Suppressor macrophage treated with lipopolysaccharide for 1 hour (primary cell): Measurements from ENCODE around the gene TPCN1.
A peak's percentile ranks its signal among the peaks of the same experiment; 100 is the strongest.

Experiments used
- DNase-seq, 3 donors: peaks; one replicate each; pipeline ENCODE4 v3.0.0-alpha.2; 2020 to 2022

The TPCN1 gene

DNA sequence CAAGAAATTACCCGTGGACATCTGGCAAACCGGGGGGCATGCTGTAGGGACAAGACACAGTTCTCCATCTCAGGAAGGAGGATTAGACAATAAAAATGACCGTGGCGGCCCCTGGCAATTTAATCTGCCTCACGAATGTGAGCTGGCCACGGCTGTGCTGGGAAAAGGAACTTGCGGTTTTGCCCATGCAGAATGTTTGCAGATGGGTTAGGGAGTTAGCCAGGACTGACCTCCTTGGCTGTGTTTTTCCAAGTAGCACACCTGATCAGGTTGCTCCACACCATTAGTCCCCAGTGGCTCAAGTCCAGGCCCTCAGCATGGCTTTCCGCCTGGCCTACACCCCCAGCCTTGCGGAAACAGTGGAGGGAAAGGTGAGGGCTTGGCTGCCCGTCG, 20.8 kb downstream of the TPCN1 start:
- DNase-seq = no peak

DNA sequence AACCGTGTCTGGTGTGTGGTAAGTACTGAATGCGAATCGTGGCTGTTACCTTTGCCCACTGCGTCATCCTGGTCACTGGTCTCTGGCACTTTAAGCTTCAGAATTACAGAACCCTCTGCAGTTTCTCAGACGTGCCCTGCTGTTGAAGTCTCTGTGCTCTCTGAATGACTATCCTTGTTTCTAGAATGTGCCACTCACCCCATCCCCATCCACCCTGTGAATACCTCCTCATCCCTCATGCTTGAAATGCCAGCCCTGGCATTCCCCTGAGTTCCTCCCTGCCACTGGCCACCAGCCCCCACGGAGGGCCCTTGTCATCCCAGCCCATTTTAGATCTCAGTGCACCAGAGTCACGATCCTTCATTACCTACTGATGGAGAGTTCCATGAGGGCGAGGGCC, 21.3 kb downstream of the TPCN1 start:
- no peak for DNase-seq

DNA sequence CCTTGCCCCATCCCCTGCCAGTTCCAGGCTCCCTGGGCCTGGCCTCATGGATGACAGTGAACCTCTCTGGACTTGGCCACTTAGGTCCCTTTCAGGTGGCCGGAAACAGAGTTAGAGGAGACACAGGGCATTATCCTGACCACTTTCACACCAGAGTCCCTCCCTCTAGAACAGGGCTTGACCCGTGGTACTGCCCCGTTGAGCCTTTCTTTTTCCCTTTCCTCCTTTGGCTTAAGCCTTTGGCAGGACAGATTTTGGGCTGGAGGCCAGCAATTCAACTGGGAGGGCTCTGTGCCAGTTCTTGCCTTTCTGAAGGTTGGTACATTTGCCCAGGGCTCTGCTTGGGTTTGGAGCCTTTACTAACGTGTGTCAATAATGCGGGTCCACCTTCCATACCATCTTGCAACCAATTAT, 22.8 kb downstream of the TPCN1 start:
- no peak for DNase-seq

DNA sequence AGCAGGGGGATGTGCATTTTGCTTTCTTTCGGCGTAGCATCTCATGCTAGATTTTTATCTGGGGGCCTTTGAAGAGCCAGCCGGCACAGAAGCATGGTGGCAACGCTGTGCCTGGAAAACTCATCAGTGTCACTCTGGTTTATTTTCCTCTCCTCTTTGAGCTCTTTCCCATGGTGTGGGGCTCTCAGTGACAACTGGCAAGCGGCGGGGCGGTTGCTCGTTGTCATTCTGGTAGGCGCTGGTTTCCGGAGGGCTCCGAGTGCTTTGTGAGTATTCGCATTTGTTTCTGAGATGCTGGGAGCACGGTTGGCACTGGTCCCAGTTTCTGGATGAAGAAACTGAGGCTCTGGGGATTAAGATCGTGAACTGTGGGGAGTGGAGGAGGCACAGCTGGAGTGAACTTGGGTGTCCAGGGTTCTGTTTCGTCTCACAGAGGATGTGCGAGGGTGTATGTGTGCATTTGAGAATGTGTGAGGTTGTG, 23.3 kb downstream of the TPCN1 start:
- no peak for DNase-seq

DNA sequence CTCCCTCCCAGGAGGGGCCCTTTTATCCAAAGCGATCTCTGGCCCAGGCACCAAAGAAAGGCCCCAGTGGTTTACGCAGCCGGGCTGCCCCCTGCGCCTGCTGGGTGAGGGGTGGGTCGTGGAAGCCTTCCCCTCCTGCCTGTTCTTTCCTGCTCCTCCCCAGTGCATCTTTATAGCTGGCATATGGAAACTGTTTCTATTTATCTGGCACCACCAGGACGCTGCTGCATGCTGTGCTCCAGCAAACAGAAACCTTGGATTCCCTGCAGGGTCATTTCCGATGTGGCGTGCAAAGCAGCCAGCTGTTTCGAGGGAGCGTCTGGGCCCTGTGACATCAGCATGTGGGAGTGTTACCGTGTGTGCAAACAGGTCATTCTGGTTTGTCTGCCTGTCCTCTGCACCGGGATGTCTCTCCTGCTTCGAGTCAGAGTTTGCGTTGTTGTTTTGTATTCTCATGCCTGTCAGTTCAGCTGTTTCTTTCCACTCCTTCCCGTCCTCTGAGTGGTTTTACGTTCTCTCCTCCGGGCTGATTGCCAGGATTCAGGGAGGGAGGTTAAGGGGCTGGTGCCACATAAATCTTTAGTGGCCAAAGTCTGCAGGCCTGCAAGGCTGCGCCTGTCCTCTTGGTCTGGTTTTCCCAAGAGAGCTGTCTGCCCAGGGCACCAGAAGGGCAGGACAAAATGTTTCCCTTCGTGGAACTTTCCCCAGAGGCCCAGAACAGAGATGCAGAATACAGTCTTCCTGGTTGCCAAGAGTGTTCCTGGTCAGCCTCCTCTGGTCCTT, 24.6 kb downstream of the TPCN1 start:
- DNase-seq = peak in 1 of 3 donors; percentile 44

DNA sequence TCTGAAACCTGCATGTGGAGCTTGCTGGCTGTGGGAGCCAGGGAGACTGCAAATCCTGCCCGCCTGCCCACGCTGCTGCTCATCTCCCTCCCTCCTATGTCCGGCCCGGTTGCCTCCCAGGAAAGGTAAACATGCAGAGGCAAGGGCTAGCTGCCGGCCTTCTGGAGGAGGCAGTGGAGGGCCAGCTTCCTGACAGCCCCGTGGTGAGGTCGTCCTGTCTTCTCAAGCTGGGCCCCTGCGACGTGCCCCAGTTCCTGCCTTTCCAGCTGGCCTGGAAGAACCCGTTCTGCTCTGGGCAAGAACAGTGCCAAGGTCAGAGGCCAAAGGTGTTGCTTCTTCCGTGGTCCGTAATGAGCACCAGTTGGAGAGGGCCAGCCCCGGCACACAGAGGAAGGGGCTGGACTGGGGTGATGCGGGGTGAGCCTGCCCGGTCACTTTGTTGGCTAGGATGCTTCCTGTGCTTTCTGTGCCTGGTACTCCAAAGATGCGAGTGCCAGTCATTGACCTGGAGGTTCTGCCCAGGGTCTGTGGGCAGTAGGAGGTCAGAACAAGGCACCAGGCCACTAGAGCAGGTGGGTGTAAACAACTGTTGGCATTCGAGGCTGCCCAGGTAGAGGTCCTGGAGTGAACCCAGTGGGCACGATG, 25.3 kb downstream of the TPCN1 start:
- DNase-seq = no peak

DNA sequence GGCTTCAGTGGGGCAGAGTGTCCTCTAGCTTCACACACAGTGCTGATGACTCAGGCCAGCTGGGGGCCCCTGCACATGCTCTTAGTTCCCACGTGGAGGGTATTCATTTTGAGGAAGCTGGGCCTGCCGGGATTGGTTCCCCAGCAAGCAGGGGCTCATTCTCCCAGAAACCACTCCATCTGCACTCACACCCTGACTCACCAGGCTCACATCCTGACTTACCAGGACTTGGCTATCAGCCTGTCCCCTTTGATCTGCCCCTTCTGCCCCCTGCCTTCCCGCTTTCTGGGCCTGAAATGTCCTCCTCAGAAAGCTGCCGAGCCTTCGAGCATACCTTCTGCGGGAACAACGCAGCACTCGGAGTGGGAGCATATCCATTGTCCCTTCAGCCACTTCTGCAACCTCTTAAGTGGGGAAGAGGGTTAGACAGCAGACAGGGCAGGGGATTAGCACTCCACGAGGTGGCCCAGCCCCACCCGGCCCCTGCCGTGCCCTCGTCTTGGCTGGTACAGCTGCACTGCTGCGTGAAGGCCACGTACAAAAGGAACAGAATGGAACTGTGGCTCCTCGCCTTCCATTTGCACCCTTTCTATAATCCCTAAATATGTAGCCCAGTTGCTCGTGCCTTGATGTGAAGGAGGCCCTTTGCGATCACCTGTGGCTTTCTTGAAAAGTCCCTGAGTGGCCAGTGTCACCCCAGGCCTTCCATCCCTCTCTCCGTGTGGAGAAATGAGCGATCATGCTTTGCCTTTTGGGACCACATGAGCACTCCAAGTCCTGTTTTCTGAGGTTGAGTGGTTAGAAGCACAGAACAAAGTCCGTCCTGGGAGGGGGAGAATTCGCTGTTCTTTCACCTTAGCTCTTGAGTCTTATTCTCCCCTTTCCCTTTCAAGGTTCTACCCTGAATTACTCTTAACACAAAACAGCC, 26.1 kb downstream of the TPCN1 start:
- peak; percentile 74 to 87 (median 85) for DNase-seq

DNA sequence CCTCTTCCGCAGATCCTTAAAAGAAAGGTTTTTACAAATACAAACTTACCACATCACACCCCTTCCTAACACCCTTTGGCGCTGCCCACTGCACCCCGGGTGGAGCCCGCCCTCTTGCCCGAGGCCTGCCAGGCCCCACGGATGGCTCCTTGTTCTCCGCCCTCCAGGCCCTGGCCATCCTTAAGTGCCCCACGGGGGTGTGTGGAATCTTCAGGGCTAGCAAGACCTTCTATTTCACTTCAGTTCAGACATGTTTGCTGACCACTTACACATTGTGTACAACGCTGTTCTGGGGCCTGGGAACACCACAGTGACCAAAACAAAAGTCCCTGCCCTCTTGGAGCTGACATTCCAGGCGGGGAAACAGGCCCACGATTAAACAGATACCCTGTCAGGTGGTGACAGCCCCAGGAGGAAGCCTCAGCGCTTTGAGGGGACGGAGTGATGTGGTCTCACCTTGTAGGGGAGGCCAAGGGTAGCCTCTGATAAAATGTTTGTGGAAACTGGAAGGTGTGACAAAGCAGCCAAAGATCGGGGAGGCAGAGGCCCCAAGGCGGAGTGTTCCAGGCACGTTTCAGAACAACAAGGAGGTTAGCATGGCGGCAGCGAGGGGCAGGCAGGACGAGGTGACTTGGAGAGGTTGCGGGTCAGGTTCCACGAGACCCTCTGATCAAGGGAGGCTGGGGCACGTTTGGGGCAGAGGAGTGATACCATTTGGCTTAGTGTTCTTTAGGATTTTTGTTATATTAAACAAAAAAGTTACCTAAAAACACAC, 27.0 kb downstream of the TPCN1 start:
- no peak for DNase-seq

DNA sequence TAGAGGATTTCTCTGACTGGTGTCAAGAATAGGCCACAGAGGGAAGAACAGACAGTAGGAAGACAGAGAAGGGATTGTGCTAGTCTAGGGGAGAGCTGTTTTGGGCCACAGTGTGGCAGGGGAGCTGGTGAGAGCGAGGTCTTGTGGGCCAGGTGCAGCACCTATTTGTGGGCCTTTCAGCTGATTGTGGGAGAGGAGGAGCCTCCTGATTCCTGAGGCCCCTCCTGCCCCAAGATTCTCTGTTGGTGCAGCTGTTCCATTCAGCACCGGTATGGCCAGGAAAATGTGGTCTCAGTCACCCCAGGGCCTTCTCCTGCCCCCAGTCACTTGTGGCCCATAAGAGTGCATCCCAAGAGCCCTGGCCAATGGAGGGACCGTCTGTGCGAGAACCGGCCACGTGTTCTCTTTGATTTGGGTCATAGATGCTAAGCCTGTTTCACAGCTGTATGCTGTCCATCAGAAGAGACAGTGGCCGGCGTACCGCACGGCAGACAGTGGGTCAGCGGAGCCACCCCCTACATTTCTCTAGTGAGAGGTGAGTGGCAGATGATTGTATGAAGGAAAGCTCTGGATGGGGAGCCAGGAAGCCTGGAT, 27.7 kb downstream of the TPCN1 start:
- DNase-seq = no peak

DNA sequence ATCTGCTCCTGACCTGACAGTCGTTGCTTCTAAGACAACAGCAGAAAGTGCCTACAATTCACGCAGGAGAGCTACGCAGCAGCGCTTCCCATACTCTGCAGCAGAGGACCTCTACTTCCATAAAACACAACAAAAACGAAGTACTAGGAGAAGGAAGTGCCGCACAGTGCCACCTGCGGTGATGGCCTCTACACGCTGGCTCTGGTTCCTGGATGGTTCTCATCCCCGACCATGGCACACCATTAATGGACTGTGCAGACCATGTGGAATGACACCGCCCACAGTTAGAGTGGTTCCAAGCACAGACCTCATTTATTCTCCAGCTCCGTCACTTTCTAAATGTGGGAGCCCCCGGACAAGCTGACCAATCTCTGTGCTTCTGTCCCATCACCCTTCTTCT, 28.3 kb downstream of the TPCN1 start:
- DNase-seq = no peak

DNA sequence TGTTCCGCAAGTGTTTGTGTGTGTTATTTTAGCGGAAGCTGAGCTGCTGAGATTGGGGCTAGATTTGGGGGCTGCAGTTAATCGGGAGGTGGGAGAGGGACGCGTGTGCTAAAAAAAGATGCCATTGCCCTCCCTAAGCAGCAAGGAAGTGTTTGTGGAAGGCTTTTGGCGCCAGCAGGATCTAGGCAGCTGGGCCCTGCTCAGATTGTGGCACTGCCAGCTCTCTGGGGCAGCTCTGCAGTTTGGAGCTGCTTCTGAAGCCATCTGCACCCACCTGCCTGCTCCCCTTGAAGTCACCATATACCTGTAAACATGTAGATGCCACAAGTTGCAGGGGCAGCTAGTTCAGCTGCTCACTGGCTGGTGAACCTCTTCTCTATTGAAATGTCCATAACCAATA, 28.8 kb downstream of the TPCN1 start:
- no peak for DNase-seq

DNA sequence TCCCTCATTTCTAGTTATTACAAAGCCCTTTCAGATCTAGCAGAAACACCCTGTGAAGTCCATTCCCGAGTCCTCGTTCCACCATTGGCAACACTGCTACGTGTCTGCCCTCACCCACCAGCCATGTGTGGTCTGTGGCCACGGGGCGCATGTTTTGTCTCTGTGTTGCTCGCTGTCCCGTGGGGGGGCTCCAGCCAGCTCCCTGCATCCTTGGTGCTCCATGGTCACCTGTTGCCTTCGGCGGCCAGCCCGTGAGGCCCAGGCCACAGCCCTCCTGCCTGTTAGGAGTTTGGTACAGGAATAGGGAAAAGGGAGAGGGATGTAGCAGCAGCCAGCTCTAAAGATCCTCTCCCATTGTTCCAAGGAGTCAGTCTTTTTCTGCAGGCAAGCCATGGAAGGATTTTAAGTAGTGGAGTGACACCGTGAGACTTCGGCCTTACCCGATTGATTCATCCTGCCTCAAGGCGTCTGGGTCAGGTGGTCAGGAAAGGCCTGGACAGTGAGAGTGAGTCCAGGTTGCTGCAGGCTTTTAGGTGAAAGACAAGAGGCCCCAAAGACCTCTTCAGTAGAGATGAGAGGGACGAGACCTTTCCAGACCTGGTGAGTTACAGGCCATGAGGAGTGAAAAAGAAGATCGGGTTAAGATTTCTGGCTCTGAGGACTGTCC, 30.3 kb downstream of the TPCN1 start:
- DNase-seq = no peak

DNA sequence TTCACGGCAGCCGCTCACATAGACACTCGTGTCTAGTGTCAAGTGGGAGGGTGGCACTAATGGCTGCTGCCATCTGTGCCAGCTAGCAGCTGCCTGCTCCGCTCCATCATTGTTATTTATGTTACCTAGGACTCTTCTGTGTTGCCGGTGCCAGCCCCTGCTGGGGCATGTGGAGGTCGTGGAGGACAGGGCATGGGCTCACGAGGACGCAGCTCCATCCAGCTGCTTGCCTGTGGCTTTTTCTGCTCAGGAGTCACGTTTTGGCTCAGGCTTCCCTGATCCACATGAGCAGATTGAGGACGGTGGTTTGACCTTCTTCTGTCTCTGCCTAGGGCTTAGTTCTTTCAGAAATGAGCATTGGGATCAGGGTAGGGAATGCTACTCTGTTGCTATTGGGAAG, 31.2 kb downstream of the TPCN1 start:
- DNase-seq = no peak

DNA sequence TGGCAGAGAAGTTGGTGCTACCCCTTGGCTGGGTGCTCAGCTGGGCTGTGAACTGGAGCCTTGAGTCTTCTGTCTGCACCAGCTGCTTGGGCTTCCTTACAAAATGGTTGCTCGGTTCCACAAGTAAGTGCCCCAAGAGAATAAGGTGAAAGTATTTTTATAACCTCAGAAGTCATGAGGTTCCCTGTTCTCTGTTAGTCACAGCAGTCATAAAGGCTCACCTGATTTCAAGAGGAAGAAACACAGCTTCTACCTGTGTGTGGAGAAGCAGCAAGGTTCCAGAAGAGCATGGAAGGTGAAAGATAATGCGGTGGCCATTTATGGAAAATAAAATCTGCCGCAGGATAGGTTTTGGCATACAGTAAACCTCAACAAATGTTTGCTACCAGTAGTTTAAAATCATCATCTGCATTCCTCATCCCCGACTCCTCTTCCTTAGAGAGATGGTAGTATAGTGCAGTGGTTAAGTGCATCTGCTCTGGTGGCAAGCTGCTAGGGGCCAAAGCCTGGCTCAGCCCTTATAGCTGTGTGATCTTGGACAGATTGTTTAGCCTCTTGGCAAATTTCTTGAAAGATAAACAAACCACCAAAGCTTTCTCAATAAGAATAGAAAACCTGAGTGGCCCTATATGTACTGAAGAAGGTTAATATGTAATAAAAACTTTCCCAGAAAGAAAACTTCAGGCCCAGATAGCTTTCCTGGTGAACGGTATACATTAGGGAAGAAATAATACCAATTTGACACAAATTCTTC, 32.4 kb downstream of the TPCN1 start:
- no peak for DNase-seq

DNA sequence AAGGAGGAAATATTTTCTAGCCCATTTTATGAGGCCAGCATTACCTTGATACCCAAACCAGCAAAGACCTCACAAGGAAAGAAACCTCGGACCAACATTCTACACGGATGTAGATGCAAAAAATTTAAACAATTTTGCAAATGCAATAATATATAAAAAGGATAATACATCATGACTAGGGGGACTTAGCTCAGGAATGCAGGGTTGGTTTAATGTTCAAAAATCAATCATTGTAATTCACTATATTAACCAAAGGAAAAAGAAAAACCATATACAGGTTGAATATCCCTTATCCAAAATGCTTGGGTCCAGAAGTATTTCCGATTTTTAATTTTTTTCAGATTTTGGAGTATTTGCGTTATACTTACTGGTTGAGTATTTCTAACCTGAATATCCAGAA, 33.0 kb downstream of the TPCN1 start:
- DNase-seq = no peak

DNA sequence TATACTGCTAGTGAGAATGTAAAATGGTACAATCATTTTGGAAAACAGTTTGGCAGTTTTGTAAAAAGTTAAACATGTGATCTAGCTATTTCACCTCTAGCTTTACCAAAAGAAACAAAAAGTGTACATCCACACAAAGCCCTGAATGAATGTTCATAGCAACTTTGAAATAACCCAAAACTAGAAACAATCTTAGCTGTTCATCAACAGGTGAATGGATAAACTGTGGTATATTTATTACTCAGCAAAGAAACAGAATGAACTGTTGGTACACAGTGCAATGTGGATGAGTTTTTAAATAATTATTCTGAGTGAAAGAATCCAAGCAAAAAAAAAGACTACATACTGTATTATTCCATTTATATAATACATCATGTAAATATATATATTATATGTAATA, 36.3 kb downstream of the TPCN1 start:
- DNase-seq = no peak

DNA sequence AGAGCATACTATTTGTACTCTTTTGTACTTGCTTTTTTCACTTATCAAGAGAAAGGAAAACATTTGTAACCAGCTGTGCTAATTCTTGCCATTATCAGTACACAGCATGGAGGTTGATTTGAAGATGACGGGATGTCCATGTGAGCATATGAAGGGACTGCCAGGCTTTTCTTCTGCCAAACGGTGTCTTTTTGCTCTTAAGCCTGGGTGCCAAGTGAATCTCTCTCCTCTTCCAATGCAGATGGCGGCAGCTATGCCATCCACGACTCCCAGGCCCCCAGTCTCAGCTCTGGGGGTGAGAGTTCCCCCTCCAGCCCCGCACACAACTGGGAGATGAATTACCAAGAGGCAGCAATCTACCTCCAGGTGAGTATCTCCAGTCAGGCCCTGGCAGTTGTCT, 38.9 kb downstream of the TPCN1 start:
- no peak for DNase-seq

DNA sequence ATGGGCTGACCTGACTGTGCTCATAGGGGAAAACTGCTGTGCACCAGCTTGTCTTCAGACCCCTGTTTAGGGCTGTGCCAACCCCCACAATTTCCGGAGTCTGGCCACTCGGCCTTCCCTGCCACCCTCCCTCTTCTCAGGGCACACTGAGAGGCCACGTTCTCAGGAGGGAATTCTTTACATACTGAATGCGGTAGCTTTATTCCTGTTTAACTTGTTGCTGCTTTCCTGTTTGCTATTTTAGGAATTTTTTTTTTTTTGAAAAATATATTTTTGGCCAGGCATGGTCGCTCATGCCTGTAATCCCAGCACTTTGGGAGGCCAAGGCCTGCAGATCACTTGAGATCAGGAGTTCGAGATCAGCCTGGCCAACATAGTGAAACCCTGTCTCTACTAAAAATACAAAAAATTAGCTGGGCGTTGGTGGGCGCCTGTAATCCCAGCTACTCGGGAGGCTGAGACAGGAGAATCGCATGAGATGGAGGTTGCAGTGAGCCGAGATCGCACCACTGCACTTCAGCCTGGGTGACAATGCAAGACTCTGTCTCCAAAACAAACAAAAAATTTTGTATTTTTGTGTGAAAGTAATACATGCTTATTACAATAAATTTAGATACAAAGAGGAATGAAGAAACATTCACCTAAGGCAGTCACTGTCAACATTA, 39.5 kb downstream of the TPCN1 start:
- DNase-seq = no peak

DNA sequence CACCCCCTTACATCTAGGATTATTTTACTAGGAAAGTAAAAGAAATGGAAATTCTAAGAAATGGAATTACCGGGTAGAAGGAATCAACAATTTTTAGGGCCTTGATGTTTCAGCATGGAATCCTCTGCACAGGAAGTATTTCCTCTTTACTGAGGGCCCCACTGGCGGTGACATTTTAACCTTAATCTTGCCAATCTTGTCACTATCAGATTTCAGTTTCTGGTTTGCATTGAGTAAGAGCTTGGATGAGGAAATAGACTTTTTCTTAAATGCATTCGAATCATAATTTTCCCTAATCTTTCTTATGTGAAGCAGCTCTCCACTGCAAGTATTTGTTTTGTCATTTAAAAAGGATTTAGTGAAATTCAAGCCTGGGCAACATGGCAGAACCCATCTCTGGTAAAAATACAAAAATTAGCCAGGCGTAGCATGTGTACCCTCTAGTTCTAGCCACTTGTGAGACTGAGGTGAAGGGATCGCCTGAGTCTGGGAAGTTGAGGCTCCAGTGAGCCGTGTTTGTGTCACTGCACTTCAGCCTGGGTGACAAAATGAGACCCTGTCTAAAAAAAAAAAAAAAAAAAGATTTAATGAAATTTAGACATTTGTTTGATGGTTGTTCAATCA, 40.7 kb downstream of the TPCN1 start:
- peak; percentile 70 to 85 (median 73) for DNase-seq

DNA sequence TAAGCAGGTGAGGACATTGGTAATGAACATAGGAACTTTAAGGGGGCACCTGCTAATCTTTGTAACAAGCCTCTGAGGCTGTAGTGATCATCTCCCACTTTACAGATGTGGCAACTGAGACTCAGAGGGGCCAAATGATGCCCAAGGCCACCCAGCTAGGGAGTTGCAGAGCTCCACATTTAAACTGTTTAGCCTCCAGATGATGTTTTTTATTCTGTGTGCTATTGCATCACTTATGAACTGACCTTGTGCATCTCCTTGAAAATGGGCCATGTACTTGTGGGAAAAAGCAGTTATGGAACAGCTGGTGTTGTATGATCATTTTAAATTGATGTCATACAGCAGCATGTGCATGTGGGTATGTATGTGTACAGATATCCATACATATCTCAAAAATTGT, 41.4 kb downstream of the TPCN1 start:
- no peak for DNase-seq
